DMS79 treated with DMSO at 0.1 percent for 48 hours (cell line): ENCODE results near the gene SETD2.

Experiments used
- DNase-seq: peaks from one replicate; lab custom pipeline; 2025; lab: John Stamatoyannopoulos, UW

Gene SETD2

DNA sequence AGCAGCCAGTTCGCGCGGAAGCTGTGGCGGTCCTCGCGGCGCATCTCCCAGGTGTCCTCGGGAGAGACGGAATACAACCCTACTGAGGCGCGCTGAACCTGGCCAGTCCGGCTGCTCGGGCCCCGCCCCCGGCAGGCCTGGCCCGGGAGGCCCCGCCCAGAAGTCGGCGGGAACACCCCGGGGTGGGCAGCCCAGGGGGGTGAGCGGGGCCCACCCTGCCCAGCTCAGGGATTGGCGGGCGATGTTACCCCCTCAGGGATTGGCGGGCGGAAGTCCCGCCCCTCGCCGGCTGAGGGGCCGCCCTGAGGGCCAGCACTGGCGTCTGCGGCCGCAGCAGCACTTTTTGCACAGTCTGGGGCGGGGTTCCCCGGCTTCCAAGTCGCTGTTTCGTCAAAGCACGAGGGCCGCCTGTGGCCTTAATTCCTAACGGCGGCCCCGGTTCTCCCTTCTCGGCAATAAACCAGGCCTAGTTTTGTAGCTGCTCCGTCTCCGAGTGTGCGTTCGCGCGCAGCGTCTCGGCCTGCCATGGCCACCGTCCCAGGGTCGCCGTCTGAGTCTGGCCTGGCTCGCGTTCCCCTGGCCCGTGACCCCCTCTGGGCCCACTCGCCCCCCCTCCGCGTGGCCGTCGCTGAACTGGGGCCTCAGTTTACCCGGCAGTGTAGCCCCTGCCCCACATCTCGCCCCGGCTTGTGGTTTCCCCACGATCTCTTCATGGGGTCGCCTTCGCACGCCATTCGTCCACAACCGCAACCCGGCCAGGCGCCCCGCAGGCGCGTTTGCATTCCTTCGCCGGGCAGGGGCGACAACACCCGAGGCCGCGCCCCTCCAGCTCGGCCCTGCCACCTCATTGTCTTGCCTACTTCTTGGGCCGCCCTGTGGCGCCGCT is 154.4 kb downstream of the SETD2 start:
- DNase-seq: no peak

DNA sequence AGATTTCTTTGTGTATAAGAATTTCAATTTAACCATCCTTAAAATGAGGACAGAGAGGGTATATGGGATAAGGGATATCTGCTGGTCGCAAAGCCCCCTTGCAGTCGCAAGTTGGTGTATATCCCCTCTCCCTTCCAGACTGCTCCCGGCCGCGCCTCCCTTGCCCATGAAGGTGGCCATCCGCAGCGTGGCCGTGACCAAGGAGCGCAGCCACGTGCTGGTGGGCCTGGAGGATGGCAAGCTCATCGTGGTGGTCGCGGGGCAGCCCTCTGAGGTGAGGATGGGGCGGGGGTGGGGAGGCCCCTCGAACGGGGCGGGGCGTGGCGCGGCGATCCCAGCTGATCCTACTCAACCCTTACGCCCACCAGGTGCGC is 155.1 kb downstream of the SETD2 start:
- no peak for DNase-seq

DNA sequence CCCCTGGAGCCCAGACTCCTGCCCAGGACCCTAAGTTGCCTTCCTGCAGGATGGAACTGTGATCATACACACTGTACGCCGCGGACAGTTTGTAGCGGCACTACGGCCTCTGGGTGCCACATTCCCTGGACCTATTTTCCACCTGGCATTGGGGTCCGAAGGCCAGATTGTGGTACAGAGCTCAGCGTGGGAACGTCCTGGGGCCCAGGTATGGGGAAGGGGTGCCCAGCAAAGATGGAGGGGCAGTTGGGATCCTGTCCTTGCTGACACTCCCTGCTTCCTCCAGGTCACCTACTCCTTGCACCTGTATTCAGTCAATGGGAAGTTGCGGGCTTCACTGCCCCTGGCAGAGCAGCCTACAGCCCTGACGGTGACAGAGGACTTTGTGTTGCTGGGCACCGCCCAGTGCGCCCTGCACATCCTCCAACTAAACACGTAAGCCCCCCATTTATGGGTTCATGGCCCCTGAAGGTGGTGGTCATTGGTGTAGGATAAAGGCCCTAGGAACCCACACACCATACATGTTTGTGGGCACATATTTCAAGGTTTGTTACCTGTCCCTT is 155.6 kb downstream of the SETD2 start:
- no peak for DNase-seq

DNA sequence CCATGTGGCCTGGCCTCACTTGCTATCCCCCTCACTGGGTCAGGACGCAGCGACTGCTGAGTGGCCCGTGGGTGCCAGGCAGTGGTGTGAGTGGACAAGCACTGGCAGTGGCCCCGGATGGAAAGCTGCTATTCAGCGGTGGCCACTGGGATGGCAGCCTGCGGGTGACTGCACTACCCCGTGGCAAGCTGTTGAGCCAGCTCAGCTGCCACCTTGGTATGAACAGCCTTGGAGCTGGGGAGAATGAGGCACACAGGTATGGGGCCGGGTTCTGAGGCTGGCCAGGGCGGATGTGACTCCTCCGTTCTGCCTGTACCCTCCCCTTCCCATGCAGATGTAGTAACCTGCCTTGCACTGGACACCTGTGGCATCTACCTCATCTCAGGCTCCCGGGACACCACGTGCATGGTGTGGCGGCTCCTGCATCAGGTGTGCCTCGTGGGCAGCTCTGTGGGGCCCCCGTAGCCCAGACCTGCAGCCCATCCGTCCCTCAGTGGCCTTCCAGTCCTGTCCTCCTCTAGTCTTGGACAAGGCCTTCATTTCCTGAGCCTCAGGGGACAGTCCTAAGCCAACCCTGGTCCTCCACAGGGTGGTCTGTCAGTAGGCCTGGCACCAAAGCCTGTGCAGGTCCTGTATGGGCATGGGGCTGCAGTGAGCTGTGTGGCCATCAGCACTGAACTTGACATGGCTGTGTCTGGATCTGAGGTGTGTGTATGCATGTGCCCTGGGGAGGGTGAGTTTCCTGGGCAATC is 156.3 kb downstream of the SETD2 start:
- DNase-seq: no peak

DNA sequence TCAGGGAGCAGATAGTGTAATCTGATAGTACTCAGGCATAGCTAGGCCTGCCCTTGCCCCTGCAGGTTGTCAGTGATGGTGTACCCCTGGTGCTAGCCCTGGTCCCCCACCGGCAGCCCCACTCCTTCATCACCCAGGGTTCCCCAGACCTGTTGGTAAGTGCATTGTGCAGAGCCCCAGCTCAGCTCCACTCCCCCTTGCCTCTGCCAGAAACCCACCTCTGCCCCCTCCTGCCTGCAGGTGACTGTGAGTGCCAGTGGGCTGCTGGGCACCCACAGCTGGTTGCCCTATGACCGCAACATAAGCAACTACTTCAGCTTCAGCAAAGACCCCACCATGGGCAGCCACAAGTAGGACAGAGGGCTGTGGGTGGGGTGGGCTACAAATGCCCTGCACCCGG is 156.9 kb downstream of the SETD2 start:
- DNase-seq: no peak

DNA sequence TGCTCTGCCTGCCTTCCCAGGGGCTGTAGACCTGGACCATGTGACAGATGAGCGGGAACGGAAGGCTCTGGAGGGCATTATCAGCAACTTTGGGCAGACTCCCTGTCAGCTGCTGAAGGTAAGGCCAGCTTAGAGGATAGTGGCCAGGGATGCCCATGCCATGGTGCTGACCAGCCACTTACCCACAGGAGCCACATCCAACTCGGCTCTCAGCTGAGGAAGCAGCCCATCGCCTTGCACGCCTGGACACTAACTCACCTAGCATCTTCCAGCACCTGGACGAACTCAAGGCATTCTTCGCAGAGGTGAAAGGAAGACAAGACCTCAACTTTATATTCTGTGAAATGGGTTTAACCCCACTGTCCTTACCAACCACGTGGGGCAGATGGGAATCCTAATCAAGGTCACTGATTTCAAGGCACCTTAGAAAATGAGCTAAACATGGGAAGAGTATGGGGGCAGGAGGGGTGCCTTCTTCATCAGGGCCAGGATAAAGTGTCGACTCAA is 157.7 kb downstream of the SETD2 start:
- no peak for DNase-seq

DNA sequence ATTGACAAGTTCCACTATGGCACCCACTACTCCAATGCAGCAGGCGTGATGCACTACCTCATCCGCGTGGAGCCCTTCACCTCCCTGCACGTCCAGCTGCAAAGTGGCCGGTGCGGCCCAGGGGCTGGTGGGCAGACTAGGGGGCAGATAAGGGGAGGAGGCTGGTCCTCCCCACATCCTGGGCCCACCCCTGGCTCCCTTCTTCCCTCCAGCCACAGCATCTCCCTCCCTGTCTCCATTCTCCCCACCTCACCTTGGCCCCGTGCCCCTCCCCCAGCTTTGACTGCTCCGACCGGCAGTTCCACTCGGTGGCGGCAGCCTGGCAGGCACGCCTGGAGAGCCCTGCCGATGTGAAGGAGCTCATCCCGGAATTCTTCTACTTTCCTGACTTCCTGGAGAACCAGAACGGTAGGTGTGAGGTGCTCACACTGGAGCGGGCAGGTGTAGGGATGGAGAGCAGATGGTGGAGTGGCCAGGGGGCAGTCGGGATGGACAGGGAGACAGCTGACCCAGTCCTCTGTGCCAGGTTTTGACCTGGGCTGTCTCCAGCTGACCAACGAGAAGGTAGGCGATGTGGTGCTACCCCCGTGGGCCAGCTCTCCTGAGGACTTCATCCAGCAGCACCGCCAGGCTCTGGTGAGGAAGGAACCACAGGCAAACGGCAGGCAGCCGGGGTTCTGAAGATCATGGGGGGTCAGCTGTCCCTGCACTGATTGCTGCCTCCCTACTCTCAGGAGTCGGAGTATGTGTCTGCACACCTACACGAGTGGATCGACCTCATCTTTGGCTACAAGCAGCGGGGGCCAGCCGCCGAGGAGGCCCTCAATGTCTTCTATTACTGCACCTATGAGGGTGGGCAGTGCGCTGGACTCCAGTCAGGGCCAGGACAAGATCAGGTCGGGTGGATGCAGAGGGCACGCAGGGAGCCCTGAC is 158.4 kb downstream of the SETD2 start:
- DNase-seq: no peak

DNA sequence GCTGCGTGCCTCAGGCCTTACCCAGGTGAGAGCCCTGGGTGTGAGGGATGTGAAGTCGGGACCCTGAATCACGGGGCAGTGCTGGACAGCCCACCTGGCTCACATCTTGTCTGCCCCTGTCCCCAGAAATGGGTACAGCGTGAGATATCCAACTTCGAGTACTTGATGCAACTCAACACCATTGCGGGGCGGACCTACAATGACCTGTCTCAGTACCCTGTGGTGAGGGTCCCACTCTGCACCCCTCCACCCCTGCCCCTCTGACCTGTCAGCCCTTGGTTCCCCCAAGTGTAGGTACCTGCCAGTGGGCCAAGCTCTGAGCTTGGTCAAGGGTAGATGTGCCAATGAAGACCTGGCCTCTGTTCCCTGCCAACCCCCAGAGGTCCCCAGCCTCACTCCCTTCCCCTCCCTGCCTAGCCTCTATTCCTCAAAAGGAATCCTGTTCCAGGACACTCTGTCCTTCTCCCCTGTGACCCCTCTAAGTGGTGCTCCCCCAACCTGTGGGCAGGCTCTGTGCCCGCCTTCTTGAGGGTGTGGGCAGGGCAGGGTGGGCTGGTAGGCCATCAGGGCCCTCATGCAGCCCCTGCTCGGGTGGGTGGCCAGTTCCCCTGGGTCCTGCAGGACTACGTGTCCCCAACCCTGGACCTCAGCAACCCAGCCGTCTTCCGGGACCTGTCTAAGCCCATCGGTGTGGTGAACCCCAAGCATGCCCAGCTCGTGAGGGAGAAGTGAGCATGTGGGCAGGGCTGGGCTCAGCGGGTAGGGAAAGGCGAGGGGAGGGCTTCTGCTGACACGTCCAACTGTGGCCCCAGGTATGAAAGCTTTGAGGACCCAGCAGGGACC is 159.3 kb downstream of the SETD2 start:
- DNase-seq: no peak

DNA sequence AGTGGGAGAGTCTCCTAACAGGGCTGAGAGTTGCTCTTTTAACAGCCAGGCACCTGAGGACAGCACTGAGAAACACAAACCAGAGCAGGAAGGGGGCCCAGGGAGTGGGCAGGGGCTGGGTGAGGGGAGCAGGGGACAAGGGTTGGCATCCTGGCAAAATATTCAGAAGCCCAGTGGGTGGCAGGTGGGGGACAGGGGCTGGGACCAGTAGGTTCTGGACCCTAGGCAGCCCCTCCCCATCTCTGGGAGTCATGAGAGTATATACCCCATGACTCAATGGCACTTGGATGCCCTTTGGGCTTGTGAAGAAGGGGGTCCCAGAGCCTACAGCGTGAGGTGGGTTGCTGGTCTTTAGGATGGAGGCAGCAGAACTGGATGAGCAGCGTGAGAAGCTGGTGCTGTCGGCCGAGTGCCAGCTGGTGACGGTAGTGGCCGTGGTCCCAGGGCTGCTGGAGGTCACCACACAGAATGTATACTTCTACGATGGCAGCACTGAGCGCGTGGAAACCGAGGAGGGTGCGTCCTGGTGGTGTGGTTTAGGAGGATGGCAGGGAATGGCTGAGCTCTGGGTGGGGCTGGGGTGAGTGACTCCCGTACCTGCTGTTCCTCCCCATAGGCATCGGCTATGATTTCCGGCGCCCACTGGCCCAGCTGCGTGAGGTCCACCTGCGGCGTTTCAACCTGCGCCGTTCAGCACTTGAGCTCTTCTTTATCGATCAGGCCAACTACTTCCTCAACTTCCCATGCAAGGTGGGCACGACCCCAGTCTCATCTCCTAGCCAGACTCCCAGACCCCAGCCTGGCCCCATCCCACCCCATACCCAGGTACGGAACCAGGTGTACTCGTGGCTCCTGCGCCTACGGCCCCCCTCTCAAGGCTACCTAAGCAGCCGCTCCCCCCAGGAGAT is 160.2 kb downstream of the SETD2 start:
- DNase-seq: no peak

DNA sequence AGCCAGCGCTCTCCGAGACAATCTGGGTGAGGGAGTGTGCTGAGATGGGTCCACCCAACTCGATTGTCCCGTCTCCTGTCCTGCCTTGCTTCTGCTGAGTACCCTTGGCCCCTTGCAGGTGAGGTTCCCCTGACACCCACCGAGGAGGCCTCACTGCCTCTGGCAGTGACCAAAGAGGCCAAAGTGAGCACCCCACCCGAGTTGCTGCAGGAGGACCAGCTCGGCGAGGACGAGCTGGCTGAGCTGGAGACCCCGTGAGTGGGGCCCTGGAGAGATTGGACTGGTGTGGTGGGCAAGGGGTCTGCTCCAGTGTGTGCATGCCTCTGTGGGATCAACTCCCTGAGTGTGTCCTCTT is 160.9 kb downstream of the SETD2 start:
- no peak for DNase-seq

DNA sequence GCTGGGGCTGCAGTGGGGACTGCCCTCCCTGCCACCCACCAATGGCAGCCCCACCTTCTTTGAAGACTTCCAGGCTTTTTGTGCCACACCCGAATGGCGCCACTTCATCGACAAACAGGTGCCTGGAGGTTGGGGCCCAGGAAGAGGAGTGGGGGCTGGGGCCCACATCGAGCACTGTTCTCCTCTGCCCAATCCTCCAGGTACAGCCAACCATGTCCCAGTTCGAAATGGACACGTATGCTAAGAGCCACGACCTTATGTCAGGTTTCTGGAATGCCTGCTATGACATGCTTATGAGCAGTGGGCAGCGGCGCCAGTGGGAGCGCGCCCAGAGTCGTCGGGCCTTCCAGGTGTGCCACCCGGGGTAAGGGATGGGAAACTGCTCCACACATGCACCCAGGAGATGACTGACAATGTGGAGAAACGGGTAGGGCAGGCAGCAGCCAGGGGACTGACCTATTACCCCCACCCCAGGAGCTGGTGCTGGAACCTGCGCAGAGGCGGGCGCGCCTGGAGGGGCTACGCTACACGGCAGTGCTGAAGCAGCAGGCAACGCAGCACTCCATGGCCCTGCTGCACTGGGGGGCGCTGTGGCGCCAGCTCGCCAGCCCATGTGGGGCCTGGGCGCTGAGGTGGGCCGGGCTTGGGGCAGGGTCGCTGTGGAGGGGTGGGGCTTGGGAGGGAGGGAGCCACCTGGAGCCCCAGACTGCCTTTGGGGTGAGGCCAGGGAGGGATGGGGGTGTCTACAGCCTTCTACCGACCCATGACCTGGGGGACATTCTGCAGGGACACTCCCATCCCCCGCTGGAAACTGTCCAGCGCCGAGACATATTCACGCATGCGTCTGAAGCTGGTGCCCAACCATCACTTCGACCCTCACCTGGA is 161.5 kb downstream of the SETD2 start:
- DNase-seq: no peak

DNA sequence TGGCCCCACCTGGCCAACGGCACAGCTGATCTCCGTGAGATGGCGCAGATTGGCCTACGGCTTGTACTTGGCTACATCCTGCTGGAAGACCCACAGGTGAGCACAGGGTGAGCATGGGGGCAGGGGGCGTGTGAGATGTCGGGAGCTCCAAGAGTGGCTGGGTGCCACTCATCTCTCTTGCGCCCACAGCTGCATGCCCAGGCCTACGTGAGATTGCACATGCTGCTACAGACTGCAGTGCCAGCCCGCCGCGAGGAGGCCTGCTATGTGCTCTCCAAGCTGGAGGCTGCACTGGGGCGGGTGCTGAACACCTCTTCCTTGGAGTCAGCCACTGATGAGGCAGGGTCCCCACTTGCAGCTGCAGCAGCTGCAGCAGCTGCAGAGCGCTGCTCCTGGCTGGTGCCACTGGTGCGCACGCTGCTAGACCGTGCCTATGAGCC is 162.2 kb downstream of the SETD2 start:
- DNase-seq: no peak

DNA sequence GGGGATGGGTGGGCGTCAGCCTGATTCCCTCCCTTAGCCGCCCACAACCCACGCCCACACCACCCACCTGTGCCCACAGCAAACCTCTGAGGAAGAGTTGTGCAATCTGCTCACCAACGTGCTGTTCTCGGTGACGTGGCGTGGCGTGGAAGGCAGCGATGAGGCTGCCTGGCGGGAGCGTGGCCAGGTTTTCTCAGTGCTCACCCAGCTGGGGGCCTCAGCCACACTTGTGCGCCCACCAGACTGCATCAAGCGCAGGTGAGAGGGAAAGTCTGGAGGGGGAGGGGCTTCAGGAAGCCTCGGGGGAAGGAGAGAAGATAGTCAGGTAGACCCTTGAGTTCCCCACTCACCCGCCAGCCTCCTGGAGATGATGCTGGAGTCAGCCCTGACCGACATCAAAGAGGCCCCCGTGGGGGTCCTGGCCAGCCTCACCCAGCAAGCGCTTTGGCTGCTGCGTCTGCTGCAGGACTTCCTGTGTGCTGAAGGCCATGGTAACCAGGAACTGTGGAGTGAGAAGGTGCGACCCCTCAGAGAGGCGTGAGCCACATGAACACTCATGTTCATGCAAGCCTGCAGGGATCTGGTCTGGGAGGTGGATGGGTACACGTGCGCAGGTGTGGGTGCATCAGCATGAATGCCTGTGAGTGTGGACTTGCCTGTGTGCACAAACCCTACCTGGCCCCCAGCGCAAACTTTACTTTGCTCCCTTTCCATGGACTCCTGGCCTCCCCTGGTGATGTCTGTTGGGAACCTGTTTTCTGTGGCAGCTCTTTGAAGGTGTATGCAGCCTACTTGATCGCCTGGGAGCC is 162.8 kb downstream of the SETD2 start:
- DNase-seq: no peak

DNA sequence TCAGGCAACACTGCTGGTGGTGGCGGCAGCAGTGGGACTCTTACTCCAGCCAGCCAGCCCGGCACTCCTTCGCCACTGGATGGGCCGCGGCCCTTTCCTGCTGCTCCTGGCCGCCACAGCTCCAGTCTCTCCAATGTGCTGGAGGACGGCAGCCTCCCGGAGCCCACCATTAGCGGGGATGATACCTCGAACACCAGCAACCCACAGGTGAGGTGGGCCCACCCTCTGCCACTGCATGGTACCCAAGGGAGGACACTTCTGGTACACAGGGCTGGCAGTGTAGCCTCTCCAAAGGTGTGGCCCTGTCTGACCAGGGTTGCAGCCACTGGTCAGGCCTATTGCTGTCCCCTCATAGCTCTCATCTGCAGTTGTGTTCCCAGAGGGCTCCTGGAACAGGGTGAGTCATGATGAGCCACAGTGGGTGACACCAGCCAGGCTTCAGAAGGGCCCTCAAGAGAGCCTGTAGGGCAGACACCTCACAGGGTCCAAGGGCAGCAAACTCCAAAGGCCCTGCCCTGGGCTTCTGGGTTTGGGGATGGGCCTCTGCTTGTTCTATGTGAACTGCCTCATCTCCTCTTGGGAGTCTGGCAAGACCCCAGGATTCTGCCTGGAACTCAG is 163.6 kb downstream of the SETD2 start:
- no peak for DNase-seq

DNA sequence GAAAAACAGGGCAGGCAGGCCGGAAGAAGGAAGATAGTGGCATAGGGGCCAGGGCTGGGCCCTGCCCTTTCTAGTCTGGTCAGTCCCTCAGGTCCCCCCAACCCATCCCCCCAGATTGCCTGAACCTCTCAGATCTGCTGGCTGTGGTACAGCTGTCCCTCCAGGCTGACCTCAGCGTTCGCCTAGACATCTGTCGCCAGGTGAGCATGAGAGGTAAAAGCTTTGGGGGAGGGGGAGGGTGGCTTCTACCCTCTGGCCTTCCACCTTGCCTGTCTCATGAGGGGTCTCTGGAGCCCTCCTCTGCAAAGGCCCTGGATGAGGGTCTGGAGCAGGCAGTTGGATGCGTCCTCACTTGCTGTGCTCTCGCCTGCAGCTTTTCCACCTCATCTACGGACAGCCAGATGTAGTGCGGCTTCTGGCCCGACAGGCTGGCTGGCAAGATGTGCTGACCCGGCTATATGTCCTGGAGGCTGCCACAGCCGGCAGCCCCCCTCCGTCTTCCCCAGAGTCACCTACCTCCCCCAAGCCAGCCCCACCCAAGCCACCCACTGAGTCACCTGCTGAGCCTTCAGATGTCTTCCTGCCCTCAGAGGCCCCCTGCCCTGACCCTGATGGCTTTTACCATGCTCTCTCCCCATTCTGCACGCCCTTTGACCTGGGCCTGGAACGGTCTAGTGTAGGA is 164.3 kb downstream of the SETD2 start:
- no peak for DNase-seq

DNA sequence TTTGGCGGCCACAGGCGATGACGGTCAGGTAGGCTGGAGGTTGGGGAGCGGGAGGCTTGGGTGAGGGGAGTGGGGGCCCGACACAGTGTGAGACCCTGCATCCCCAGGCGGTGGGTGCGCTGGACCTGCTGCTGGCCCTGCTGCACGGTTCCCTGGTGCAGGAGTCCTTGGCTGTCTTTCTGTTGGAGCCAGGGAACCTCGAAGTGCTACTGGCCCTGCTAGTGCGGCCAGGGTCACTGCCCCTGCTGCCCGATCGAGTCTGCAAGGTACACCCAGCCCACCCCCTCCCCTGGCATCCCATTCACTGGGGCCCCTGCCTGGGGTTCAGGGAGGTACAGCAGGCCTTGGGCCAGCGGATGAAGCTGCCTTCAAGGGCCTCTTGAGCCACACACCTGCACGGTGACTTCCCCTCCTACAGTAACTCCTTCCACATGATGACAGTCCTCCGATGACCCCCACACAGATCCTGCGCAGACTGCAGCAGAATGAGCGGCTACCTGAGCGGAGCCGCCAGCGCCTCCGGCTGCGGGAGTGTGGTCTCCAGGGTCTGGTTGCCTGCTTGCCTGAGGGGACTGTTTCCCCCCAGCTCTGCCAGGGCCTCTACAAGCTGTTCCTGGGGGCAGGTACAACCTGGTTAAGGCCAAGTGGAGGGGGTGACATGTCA is 164.9 kb downstream of the SETD2 start:
- DNase-seq: peak; percentile 2
